Mucosa of rectum (tissue), 2 donors: Measurements from ENCODE around the gene FCRL5.

Experiments
- H3K27ac ChIP-seq, 2 donors: one replicate each; pipeline ENCODE4 v1.7.0; 2013; ENCODE audit warnings: inconsistent platforms in 2 of 2, low read depth in 2 of 2, low read length in 2 of 2
- H3K27me3 ChIP-seq, 2 donors: one replicate each; pipeline ENCODE4 v1.7.0; 2013; ENCODE audit warnings: low read length in 2 of 2; ENCODE audit not compliant: control insufficient read depth in 2 of 2, insufficient read depth in 2 of 2
- H3K36me3 ChIP-seq, 2 donors: one replicate each; pipeline ENCODE4 v1.7.0; 2013; ENCODE audit warnings: low read length in 2 of 2; ENCODE audit not compliant: control insufficient read depth in 2 of 2, insufficient read depth in 2 of 2
- H3K4me1 ChIP-seq, 2 donors: one replicate each; pipeline ENCODE4 v1.7.0; 2013; ENCODE audit warnings: low read length in 2 of 2, mild to moderate bottlenecking in 1 of 2; ENCODE audit not compliant: control insufficient read depth in 2 of 2, insufficient read depth in 2 of 2
- H3K4me3 ChIP-seq, 2 donors: one replicate each; pipeline ENCODE4 v1.7.0; 2013; ENCODE audit warnings: low read length in 2 of 2
- H3K9ac ChIP-seq, 2 donors: one replicate each; pipeline ENCODE4 v1.7.0; 2013; ENCODE audit warnings: low read length in 2 of 2, low read depth in 1 of 2, mild to moderate bottlenecking in 1 of 2
- H3K9me3 ChIP-seq, 2 donors: one replicate each; pipeline ENCODE4 v1.7.0; 2013; ENCODE audit warnings: low read length in 2 of 2; ENCODE audit not compliant: control insufficient read depth in 2 of 2
- donor health status: healthy.
- donor health status: Normal muscosa, but diverticular disease.

FCRL5 gene

DNA sequence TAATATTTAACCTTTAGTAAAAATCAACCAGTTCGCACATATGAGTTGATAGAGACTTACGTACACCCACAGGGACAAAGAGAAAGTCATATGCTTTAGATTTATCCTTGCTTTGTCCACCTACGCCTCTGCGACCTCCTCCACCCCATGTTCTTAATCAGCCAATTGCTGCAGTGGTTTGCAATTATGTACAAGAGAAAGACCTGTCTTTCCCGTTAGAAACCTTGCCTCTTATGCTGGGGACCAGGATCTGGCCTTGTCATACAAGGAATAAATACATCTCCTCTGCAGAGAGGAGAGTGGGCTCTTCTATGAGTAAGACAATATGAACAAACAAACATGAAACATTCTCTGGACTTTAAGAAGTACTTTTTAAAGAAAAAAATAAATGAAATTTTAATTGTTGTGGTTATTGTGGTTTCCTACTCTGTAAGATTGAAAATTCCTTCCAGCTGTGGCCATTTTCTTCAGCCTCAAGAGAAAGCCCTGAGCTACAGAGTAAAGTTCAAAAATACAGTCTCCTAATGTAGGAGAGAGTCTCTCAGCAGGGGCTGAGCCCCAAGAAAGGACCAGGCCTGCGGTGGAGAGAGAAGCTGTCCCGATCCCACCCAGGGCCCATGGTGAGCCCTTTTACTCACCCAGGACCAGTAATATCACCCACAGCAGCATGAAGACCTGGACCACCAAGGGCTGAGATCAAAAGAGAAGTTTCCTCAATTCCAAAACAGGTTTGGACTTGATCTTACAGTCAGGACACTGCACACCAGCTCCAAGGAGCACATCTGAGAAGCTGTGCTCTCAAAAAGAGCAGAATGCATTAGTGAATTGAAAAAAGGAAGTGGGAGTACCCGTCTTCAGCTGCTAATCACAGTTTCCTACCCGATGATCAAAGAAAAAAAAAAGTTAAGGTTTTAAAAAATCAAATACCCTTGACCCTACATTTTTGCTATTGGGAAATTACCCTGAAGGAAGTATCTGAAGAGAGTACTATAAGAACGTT, at the start of gene FCRL5:
Gene FCRL5 (minus strand): TSS at position 822 of the 1,000 bp plus-strand sequence. CDS start 153 bp downstream, at position 669.
- Histone ChIP-seq H3K4me1 (no peaks in the 10 kb centered on the region), H3K27ac (peak within 1 kb of the TSS in 1 of 2 donors; percentile 34), H3K9me3 (no peaks in the 10 kb centered on the region), H3K9ac (peak within 1 kb of the TSS in 1 of 2 donors; percentile 3), H3K27me3 (no peaks in the 10 kb centered on the region), H3K36me3 (no peaks in the 10 kb centered on the region), H3K4me3 (peak within 1 kb of the TSS in 1 of 2 donors; percentile 51)

DNA sequence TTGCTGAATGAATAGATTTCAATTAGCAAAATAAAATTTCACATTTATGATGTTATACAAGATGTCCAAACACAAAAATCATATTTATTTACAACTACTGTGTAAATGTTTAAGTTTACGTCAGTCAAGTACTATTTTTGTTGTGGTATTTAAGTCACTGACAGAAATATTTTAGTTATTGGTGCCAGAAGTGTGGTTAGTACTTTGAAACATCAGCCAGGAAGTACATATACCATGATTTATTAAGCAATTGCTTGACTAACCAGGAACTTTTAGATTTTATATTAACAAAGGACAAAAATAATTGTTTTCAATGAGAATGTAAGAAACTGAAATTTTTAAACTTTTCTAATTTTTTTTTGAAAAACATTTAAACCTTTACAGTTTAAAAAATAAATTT, 47.9 kb upstream of the FCRL5 start:
- Histone ChIP-seq H3K9me3 (no peaks in the 10 kb centered on the region), H3K4me1 (peaks cover 0 to 3% of the 10 kb centered on the region in 2 donors), H3K9ac (no peak overlapping the region), H3K4me3 (no peak overlapping the region), H3K27me3 (peaks cover 0 to 2% of the 10 kb centered on the region in 2 donors), H3K27ac (no peak overlapping the region), H3K36me3 (no peaks in the 10 kb centered on the region)

DNA sequence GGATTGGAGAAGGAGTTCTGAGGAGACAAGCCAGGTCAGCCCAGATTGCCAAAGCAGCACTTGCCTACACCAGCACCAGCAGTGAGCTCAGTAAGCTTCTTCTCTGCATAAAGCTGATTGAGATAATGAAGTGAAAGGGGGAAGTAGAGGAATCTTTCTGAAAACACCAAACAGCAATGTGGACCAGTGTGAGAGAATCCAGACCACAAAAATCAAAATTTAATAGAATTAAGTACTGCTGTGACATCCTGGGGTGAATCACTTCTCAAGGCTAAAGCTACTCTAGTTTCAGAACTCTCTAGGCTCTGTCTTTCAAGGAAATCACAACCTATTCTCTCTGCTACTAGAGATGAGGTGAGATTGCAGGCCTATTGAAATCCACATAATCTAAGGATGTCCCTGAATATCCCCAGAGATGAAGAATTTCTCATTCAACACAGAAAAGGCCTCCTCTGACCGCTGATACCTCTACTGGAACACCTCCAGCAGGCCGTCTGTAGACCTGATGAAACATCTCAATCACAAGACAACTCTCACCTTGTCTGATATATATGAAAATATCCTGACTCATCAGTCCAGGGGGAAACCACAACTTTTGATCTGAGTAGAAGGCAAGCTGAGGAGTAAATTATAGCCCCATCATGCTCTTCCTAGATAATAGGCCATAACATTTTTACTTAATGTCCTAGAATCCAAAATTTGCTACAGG, 45.8 kb upstream of the FCRL5 start, which contains the start of gene FCRL4:
Gene FCRL4 (minus strand): TSS at position 127 of the 709 bp plus-strand sequence. CDS start 141 bp downstream, outside the sequence.
- Histone ChIP-seq H3K4me1 (peaks cover 0 to 3% of the 10 kb centered on the region in 2 donors), H3K36me3 (no peaks in the 10 kb centered on the region), H3K9me3 (no peaks in the 10 kb centered on the region), H3K9ac (no peak within 1 kb of the TSS), H3K27me3 (peaks cover 0 to 2% of the 10 kb centered on the region in 2 donors), H3K27ac (no peak within 1 kb of the TSS), H3K4me3 (no peak within 1 kb of the TSS)

DNA sequence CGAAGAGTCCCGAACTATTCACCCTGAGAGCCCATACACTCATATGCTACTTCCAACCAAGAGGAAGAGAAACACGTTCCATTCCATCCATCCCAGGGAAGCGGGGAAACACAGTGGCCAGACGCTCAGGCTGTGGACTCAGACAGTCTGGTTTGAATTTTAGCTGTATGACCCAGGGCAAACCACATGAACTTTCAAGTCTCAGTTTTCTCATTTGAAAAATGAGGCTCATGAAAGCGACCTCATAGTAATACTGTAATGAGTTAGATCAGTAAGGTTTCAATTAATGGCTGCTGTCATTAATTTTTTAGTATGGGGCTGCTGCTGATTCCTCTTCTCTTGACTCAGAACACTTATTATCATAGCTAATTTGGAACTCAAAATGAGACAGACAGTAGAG, 44.1 kb upstream of the FCRL5 start:
- Histone ChIP-seq H3K9ac (no peak overlapping the region), H3K27ac (no peak overlapping the region), H3K9me3 (no peaks in the 10 kb centered on the region), H3K4me1 (peaks cover 0 to 3% of the 10 kb centered on the region in 2 donors), H3K27me3 (peaks cover 0 to 2% of the 10 kb centered on the region in 2 donors), H3K4me3 (no peak overlapping the region), H3K36me3 (no peaks in the 10 kb centered on the region)

DNA sequence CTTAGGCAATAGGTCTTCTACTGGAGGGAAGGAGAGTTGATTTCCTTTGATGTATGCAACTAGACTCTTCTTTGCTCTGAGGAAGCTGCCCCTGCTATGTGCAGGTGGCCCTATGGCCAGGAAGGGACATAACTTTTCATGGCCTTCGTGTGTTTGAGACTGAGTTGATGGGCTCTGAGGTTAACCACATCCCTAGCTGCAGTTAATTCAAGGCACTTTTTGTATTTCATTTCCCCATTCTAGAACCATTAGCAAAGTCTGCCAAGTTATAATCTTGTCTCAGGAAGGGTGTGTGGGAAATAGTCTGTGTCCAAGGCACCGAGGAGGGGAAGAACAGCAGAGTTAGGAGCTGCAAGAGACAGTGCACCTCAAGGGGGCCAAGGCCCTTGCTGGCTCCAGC, 43.0 kb upstream of the FCRL5 start:
- Histone ChIP-seq H3K9ac (no peak overlapping the region), H3K4me3 (peak overlapping the region in 1 of 2 donors; percentile 7), H3K27me3 (peaks cover 0 to 2% of the 10 kb centered on the region in 2 donors), H3K9me3 (no peaks in the 10 kb centered on the region), H3K36me3 (no peaks in the 10 kb centered on the region), H3K27ac (no peak overlapping the region), H3K4me1 (peaks cover 0 to 3% of the 10 kb centered on the region in 2 donors)

DNA sequence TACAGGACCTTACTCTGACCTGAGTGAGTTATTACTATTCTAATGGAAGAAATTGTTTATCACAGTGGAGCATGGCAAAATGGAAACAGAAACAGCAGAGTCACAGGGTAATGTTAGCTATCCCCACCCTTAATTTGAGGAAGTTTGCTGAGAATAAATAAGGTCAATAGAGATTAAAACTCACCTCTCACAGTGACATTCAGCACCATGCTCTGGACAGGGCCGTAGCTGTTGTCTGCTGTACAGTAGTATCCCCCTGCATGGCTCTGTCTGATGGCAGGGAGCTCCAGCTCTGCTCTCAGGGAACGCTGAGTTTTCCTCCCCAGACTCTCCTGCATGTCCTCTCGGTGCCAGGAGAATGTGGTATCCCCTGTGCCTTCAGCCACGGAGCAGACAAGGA, 33.7 kb upstream of the FCRL5 start:
- Histone ChIP-seq H3K27ac (no peak overlapping the region), H3K27me3 (peaks cover 0 to 5% of the 10 kb centered on the region in 2 donors), H3K9ac (no peak overlapping the region), H3K4me3 (no peak overlapping the region), H3K9me3 (peaks cover 0 to 2% of the 10 kb centered on the region in 2 donors), H3K4me1 (no peaks in the 10 kb centered on the region), H3K36me3 (no peaks in the 10 kb centered on the region)

DNA sequence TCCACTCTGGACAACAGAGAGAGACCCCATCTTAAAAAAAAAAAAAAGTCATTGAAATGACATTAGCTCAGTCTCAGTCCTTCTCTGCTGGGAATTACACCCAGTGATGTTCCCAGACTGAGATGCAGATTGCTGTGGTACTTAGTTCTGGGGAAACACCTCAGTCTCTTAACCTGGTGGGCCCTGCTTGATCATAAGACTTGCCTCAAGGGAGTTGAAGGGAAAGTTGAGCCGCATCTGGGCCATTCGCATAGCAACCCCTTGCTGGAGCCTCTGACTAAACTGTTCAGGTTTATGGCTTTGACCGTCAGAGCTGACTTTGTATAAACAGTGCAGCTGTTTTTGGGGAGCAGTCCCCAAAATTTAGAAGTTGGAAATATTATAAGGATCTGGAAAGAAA, 32.2 kb upstream of the FCRL5 start:
- H3K36me3 ChIP-seq: no peaks in the 10 kb centered on the region
- peaks cover 0 to 5% of the 10 kb centered on the region in 2 donors for H3K27me3 ChIP-seq
- H3K9me3 ChIP-seq: peaks cover 0 to 2% of the 10 kb centered on the region in 2 donors
- H3K4me3 ChIP-seq: no peak overlapping the region
- no peaks in the 10 kb centered on the region for H3K4me1 ChIP-seq
- H3K9ac ChIP-seq: no peak overlapping the region
- H3K27ac ChIP-seq: no peak overlapping the region

DNA sequence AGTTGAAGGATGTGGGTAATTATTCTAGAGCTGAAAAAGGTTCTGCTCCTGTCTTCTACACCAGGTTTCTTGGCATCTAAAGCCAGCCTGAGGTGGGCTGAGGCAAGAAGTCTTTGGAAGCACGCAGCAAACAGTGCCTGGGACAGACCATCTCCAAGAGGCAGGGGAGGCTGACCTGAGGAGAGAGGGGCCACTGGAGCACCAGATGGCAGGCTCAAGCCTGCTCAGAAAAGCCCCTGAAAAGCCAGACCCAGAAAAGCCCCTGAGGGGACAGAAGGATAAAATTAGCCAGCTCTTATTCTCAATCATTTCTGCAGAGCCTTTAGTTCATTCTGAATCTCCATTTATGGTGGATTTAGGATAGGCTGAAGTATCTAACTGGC, 28.5 kb upstream of the FCRL5 start:
- H3K4me3 ChIP-seq: no peak overlapping the region
- no peak overlapping the region for H3K9ac ChIP-seq
- H3K9me3 ChIP-seq: peaks cover 0 to 2% of the 10 kb centered on the region in 2 donors
- no peaks in the 10 kb centered on the region for H3K4me1 ChIP-seq
- H3K27ac ChIP-seq: no peak overlapping the region
- peaks cover 0 to 5% of the 10 kb centered on the region in 2 donors for H3K27me3 ChIP-seq
- no peaks in the 10 kb centered on the region for H3K36me3 ChIP-seq

DNA sequence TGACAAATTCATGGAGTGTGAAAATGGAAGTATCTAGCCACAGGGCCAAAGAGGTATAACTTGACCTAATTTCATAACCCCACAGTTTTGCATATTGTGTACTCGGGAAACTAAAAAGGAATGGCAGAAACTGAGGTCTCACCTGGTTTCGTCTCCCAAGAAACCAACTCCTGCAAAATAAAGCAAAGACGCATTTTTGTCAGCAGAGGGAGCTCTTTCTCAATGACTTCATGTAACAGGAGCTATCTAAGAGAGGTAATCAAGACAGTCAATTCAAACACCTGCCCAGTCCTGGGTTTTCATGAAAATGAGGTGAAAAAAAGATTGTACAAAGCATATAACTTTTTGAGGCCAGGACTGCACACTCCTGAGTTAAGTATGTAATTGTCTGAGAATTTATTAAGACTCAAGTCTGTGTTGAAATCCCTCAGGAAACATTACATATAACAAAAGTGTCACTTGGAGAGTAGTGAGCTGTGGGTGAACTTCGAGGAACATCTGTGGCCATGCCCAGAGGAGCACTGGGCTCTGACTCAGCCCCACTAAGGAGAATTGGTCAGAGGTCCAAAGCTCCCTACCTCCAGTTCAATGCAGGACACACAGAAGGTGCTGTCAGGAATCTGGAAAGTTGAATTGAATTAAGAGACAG, 28.0 kb upstream of the FCRL5 start:
- Histone ChIP-seq H3K9me3 (peaks cover 0 to 2% of the 10 kb centered on the region in 2 donors), H3K4me3 (no peak overlapping the region), H3K27me3 (peaks cover 0 to 5% of the 10 kb centered on the region in 2 donors), H3K27ac (no peak overlapping the region), H3K36me3 (no peaks in the 10 kb centered on the region), H3K4me1 (no peaks in the 10 kb centered on the region), H3K9ac (no peak overlapping the region)
